B cell (primary cell): ENCODE data around the gene RNF212B. TPM values are rescaled to one million over a fixed set of nuclear protein-coding genes. Genes with fewer than 3 reads are reported as not detected.

Experiments used
- ATAC-seq: fragments of 200-7000 bp; cut with Tn5 transposase; one replicate; pipeline ENCODE4 v1.10.0; 2021; ENCODE audit warnings: low read depth, mild to moderate bottlenecking, moderate number of reproducible peaks, moderate library complexity
- CTCF ChIA-PET: fragments of 350-600 bp; sonication (Branson Sonifier 250); formaldehyde crosslinking; loops from one replicate; lab custom pipeline; 2021; ENCODE audit warnings: antibody characterized with exemption, inconsistent platforms; lab: Charles Lee
- POLR2A ChIA-PET: fragments of 350-600 bp; sonication (Branson Sonifier 250); formaldehyde crosslinking; loops from one replicate; lab custom pipeline; 2021; ENCODE audit warnings: antibody characterized with exemption; lab: Charles Lee
- DNase-seq: peaks from one replicate; pipeline ENCODE4 v3.0.0; 2013
- H2AFZ ChIP-seq: 2 replicates; pipeline ENCODE4 v1.6.1; 2012; ENCODE audit warnings: mild to moderate bottlenecking, low read depth, low read length; ENCODE audit not compliant: insufficient read depth, poor library complexity, severe bottlenecking
- H3K27ac ChIP-seq, 2 donors: 1 replicate in 1 of 2; 2 replicates in 1 of 2; pipeline ENCODE4 v1.5.1; 2012 to 2013; ENCODE audit warnings: low read length in 2 of 2, mild to moderate bottlenecking in 2 of 2, moderate library complexity in 1 of 2
- H3K27me3 ChIP-seq, 4 experiments: fragments of 200-600 bp in 1 of 4; sonication (generic) in 1 of 4; replicated peaks in 1 of 4; 1 replicate in 2 of 4; 2 replicates in 2 of 4; pipeline versions ENCODE4 v1.6.1 to v1.7.0; 2013 to 2016; ENCODE audit warnings: low read length in 3 of 4, mild to moderate bottlenecking in 2 of 4, mixed read lengths in 1 of 4, moderate library complexity in 1 of 4; ENCODE audit not compliant: insufficient read depth in 4 of 4, control insufficient read depth in 3 of 4; ENCODE audit errors: control extremely low read depth in 1 of 4
- H3K36me3 ChIP-seq, 2 experiments: replicated peaks in 1 of 2; 1 replicate in 1 of 2; 2 replicates in 1 of 2; pipeline versions ENCODE4 v1.6.1 to v1.7.1; 2013; ENCODE audit warnings: low read length in 1 of 2; ENCODE audit not compliant: insufficient read depth in 2 of 2, control insufficient read depth in 1 of 2; ENCODE audit errors: control extremely low read depth in 1 of 2, extremely low read depth in 1 of 2
- H3K4me1 ChIP-seq, 2 donors: fragments of 200-600 bp in 1 of 2; sonication (generic) in 1 of 2; 1 replicate in 1 of 2; 2 replicates in 1 of 2; pipeline versions ENCODE4 v1.5.1 to v1.6.1; 2013 to 2017; ENCODE audit warnings: low read length in 2 of 2; ENCODE audit not compliant: control insufficient read depth in 2 of 2, insufficient read depth in 2 of 2
- H3K4me2 ChIP-seq: replicated peaks from 2 replicates; pipeline ENCODE3; 2012; ENCODE audit warnings: mild to moderate bottlenecking, low read depth, low read length; ENCODE audit not compliant: poor library complexity, severe bottlenecking
- H3K4me3 ChIP-seq, 5 experiments: fragments of 200-600 bp in 1 of 5; sonication (generic) in 1 of 5; 1 replicate in 3 of 5; 2 replicates in 2 of 5; pipeline versions ENCODE4 v1.5.1 to v1.7.0; 2011 to 2016; ENCODE audit warnings: low read length in 4 of 5, mild to moderate bottlenecking in 4 of 5, low read depth in 2 of 5, control low read depth in 1 of 5, moderate library complexity in 1 of 5; ENCODE audit not compliant: insufficient read depth in 1 of 5; ENCODE audit errors: control extremely low read depth in 1 of 5, extremely low read depth in 1 of 5
- H3K79me2 ChIP-seq: fragments of 200-600 bp; sonication (generic); one replicate; pipeline ENCODE4 v1.6.0; 2016; ENCODE audit warnings: low read length; ENCODE audit not compliant: control insufficient read depth, insufficient read depth
- H3K9ac ChIP-seq: fragments of 200-600 bp; sonication (generic); 2 replicates; pipeline ENCODE4 v1.6.1; 2017; ENCODE audit warnings: mild to moderate bottlenecking, low read length, moderate library complexity
- H3K9me3 ChIP-seq, 3 donors: one replicate each; pipeline versions ENCODE4 v1.6.1 to v1.7.1; 2013; ENCODE audit warnings: low read length in 2 of 3; ENCODE audit not compliant: control insufficient read depth in 2 of 3, insufficient read depth in 1 of 3; ENCODE audit errors: control extremely low read depth in 1 of 3
- H4K20me1 ChIP-seq: 2 replicates; pipeline ENCODE4 v1.6.0; 2012; ENCODE audit warnings: mild to moderate bottlenecking, low read length; ENCODE audit not compliant: insufficient read depth, control insufficient read depth, poor library complexity, severe bottlenecking
- H3K27ac Mint-ChIP-seq: one replicate; pipeline ENCODE4 v1.8.0; 2021; ENCODE audit warnings: mixed read lengths
- H3K27me3 Mint-ChIP-seq: one replicate; pipeline ENCODE4 v1.8.0; 2021; ENCODE audit warnings: mixed read lengths
- H3K4me1 Mint-ChIP-seq: one replicate; pipeline ENCODE4 v1.8.0; 2021; ENCODE audit warnings: mixed read lengths
- H3K4me3 Mint-ChIP-seq: one replicate; pipeline ENCODE4 v1.8.0; 2021; ENCODE audit warnings: mixed read lengths
- H3K9me3 Mint-ChIP-seq: one replicate; pipeline ENCODE4 v1.8.0; 2022; ENCODE audit warnings: mixed read lengths; ENCODE audit not compliant: insufficient read depth
- EZH2 ChIP-seq: IDR thresholded peaks from 2 replicates; pipeline ENCODE4 v1.6.1; 2012; ENCODE audit warnings: borderline replicate concordance, low read depth, mild to moderate bottlenecking, moderate library complexity, low read length; ENCODE audit not compliant: insufficient read depth, poor library complexity, severe bottlenecking
- WGBS: methylation state at CpG from one replicate; pipeline ENCODE4 v1.1.5; 2013; ENCODE audit warnings: missing lambda C conversion rate; ENCODE audit not compliant: insufficient coverage; 5-methylcytosine and 5-hydroxymethylcytosine counted together
- intact Hi-C: fragments of 100-400 bp; cut with micrococcal nuclease; formaldehyde crosslinking; loops from one replicate; pipeline ENCODE4 v1.10.0; 2022
- polyA plus RNA-seq: library from polyadenylated mRNA; depleted of rRNA; stranded (reverse); fragments of >200 nt; gene quantifications from 2 replicates; pipeline ENCODE4 v1.2.3, GENCODE V29; 2012
- total RNA-seq, 2 donors: library from RNA; stranded (reverse); fragments of 120-200 nt in 1 of 2; gene quantifications; 1 replicate in 1 of 2; 2 replicates in 1 of 2; pipeline versions ENCODE4 v1.2.3 to v1.2.4, GENCODE V29; 2013 to 2022
- TF ChIP-seq, protein P1 (sequence below): fragments of 200-600 bp; IDR thresholded peaks from one replicate; pipeline ENCODE4 v1.8.0; 2022; ENCODE audit warnings: antibody characterized with exemption, mild to moderate bottlenecking

The RNF212B gene
- total and polyA plus RNA-seq, 2 donors (not counting 1 experiment from before 2014, with no cell fraction given) = not detected

DNA sequence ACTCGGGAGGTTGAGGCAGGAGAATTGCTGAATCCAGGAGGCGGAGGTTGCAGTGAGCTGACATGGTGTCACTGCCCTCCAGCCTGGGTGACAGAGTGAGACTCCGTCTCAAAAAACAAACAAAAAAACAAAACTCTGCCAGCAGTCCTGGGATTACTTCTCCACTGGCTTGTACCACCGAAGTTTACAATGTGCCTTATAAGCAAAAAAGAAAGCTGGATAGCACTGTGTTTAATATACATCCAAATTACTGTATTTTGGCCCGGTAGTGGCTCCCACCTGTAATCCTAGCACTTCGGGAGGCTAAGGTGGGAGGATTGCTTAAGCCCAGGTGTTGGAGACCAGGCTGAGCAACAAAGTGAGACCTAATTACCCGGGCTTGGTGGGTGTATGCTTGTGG is 31.5 kb downstream of the RNF212B start:
- TF ChIP-seq EZH2 = no peak
- TF ChIP-seq, protein P1, sequence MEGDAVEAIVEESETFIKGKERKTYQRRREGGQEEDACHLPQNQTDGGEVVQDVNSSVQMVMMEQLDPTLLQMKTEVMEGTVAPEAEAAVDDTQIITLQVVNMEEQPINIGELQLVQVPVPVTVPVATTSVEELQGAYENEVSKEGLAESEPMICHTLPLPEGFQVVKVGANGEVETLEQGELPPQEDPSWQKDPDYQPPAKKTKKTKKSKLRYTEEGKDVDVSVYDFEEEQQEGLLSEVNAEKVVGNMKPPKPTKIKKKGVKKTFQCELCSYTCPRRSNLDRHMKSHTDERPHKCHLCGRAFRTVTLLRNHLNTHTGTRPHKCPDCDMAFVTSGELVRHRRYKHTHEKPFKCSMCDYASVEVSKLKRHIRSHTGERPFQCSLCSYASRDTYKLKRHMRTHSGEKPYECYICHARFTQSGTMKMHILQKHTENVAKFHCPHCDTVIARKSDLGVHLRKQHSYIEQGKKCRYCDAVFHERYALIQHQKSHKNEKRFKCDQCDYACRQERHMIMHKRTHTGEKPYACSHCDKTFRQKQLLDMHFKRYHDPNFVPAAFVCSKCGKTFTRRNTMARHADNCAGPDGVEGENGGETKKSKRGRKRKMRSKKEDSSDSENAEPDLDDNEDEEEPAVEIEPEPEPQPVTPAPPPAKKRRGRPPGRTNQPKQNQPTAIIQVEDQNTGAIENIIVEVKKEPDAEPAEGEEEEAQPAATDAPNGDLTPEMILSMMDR = no peak
- ATAC-seq (no peak), DNase-seq (no peak)
- ChIA-PET CTCF (interaction anchor here (11.4 kb wide), 1 partner anchor 110 kb away, joined by 129 read pairs; the partner anchor contains the start of gene CMTM5), POLR2A (no interaction called here)
- H3K4me2 ChIP-seq = no peak overlapping the region
- H3K9me3 Mint-ChIP-seq = no peaks in the 10 kb centered on the region
- H3K36me3 ChIP-seq = no peaks in the 10 kb centered on the region
- H3K27ac Mint-ChIP-seq = no peak overlapping the region
- H3K27ac ChIP-seq = no peak overlapping the region
- no peaks in the 10 kb centered on the region for H3K79me2 ChIP-seq
- H3K4me3 ChIP-seq = no peak overlapping the region
- no peaks in the 10 kb centered on the region for H4K20me1 ChIP-seq
- peaks cover 13% of the 10 kb centered on the region for H3K27me3 Mint-ChIP-seq
- no peaks in the 10 kb centered on the region for H3K4me1 ChIP-seq
- intact Hi-C loops = no loop called here
- H3K4me3 Mint-ChIP-seq = no peak overlapping the region
- H3K9ac ChIP-seq = no peak overlapping the region
- no peaks in the 10 kb centered on the region for H3K9me3 ChIP-seq
- no peaks in the 10 kb centered on the region for H3K27me3 ChIP-seq
- H2AFZ ChIP-seq = no peak overlapping the region
- no peaks in the 10 kb centered on the region for H3K4me1 Mint-ChIP-seq
- WGBS = 95% methylated on average over 5 of the region's 7 CpGs

DNA sequence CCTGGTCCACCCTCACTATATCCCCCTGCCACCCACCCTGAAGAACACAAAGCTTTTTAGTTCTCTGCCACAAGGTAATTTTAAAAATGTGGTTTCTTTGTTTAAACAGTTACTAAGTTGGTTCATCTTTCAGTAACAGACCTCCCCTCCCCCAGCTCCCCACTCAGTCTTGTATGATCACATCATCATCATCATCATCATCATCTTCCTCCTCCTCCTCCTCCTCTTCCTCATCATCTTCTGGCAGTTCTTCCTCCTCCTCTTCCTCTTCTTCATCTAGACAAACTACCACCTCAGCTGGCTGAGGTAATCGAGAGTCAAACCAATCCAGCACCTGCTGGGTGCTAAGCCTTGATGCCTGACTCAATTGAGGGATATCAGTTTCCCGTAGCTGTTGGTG is 37.7 kb downstream of the RNF212B start:
- H3K4me3 Mint-ChIP-seq = no peak overlapping the region
- 83% methylated on average over 2 of the region's 2 CpGs for WGBS
- intact Hi-C loops = no loop called here
- no peaks in the 10 kb centered on the region for H3K4me1 ChIP-seq
- H3K27me3 ChIP-seq = no peaks in the 10 kb centered on the region
- H2AFZ ChIP-seq = no peak overlapping the region
- no peak overlapping the region for H3K9ac ChIP-seq
- no peaks in the 10 kb centered on the region for H3K9me3 ChIP-seq
- H3K27me3 Mint-ChIP-seq = no peaks in the 10 kb centered on the region
- no peaks in the 10 kb centered on the region for H3K9me3 Mint-ChIP-seq
- H3K4me2 ChIP-seq = no peak overlapping the region
- no peak for DNase-seq
- no peak for ATAC-seq
- peaks cover 0 to 9% of the 10 kb centered on the region in 2 experiments for H3K36me3 ChIP-seq
- POLR2A ChIA-PET = no interaction called here
- H4K20me1 ChIP-seq = peaks cover 4% of the 10 kb centered on the region
- no peak overlapping the region for H3K27ac ChIP-seq
- H3K27ac Mint-ChIP-seq = no peak overlapping the region
- peaks cover 2% of the 10 kb centered on the region for H3K4me1 Mint-ChIP-seq
- no peak overlapping the region for H3K4me3 ChIP-seq
- peaks cover 7% of the 10 kb centered on the region for H3K79me2 ChIP-seq
- CTCF ChIA-PET = interaction anchor here (0.5 to 1.5 kb wide), 2 partner anchors 10 to 20 kb away, joined by 3 read pairs; no protein-coding TSS in a partner anchor
- TF ChIP-seq, protein P1 = no peak
- no peak for TF ChIP-seq EZH2
